Endothelial cell of hepatic sinusoid (primary cell): ENCODE results near the gene ALOX5AP.

Source experiments
- in situ Hi-C: cut with HindIII; loops from 2 replicates; pipeline ENCODE4 v1.10.0; 2017; ENCODE audit warnings: low sequenced_read_pairs

Gene ALOX5AP

DNA sequence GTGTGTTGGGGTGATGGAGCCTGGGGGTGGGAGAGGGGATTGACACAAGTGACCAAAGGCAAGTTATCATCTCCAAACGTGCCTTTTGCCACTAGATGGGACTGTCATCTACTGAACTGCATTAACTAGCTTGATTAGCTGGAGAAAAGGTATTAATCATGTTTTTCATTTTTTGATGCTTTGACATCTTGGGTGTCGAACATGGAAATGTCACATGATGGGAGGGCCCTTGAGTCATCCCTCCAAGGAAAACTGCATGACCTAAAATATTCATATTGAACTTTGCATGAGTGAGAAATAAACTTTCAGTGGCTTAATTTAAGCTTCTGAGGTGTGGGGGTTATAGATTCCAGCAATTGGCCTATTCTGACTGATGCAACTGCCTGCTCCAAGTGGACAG is 73.3 kb downstream of the ALOX5AP start:
- in situ Hi-C loops = loop anchor here (5.0 kb wide), 2 partner anchors 91 to 219 kb away; no protein-coding TSS in a partner anchor

- in situ Hi-C loops = loop anchor here (5.0 kb wide), 2 partner anchors 92 to 218 kb away; no protein-coding TSS in a partner anchor
These were observed 74.4 kb downstream of the ALOX5AP start for GRCh38 chr13:30809787-30810186.

DNA sequence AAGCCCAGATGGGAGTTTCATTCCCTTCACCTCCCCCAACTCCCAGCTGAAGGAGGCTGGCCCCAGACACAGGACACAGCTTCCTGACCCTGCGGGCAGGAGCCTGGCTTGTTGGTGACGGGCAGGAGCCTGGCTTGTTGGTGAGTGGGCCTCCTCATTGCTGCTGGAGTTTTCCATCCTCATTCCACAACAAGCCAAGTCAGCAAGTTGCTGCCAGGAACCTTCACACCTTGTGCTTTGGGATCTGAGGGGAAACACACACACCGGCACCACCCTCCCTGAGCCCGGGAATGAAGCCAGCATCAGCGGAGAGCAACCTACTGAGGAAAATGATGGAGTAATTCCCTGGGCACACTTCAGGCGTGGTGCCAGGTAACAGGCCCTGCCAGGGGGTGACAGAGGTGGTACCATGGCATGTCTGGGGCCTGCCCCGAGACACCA is 74.9 kb downstream of the ALOX5AP start:
- in situ Hi-C loops = no loop called here

GRCh38 chr13:30810801-30811200 is 75.5 kb downstream of the ALOX5AP start:
- in situ Hi-C loops = no loop called here
